HG02943 (cell line): ENCODE measurements around the gene ZKSCAN8.

Source experiments
- ATAC-seq: cut with Tn5 transposase; IDR thresholded peaks from one replicate; pipeline ENCODE4 v1.9.1; 2021; ENCODE audit warnings: mild to moderate bottlenecking, low read depth, moderate library complexity; ENCODE audit not compliant: unreplicated experiment

Gene ZKSCAN8

GRCh38 chr6:28137505-28137981 lies 4.1 kb upstream of the ZKSCAN8 start:
- no peak for ATAC-seq

GRCh38 chr6:28139860-28140543 lies 1.7 kb upstream of the ZKSCAN8 start:
- ATAC-seq = no peak

- ATAC-seq = no peak
These were observed 1.1 kb upstream of the ZKSCAN8 start for GRCh38 chr6:28140616-28141015.

- no peak for ATAC-seq
These were observed 763 bp downstream of the ZKSCAN8 start for GRCh38 chr6:28142446-28142845.

GRCh38 chr6:28145231-28145630 lies 3.5 kb downstream of the ZKSCAN8 start:
- ATAC-seq = no peak

- ATAC-seq = no peak
These were observed 10.8 kb downstream of the ZKSCAN8 start for GRCh38 chr6:28152531-28152930.

- ATAC-seq = no peak
These were observed 11.9 kb downstream of the ZKSCAN8 start for GRCh38 chr6:28153546-28153945.

GRCh38 chr6:28154357-28154756 lies 12.7 kb downstream of the ZKSCAN8 start:
- no peak for ATAC-seq

- no peak for ATAC-seq
These were observed 16.6 kb downstream of the ZKSCAN8 start for GRCh38 chr6:28158318-28158717.

- ATAC-seq = no peak
These were observed 17.4 kb downstream of the ZKSCAN8 start for GRCh38 chr6:28159029-28159607.

- ATAC-seq = no peak
These were observed 18.6 kb downstream of the ZKSCAN8 start for GRCh38 chr6:28160233-28160632.

- ATAC-seq = peak; percentile 89
These were observed 19.9 kb downstream of the ZKSCAN8 start for GRCh38 chr6:28161410-28162079.

GRCh38 chr6:28165563-28165962 lies 23.9 kb downstream of the ZKSCAN8 start:
- ATAC-seq = no peak

GRCh38 chr6:28167068-28167467 lies 25.4 kb downstream of the ZKSCAN8 start:
- no peak for ATAC-seq

- ATAC-seq = no peak
These were observed 26.2 kb downstream of the ZKSCAN8 start for GRCh38 chr6:28167926-28168325.

GRCh38 chr6:28171271-28171670 lies 29.6 kb downstream of the ZKSCAN8 start:
- ATAC-seq = no peak

GRCh38 chr6:28172006-28172405 lies 30.3 kb downstream of the ZKSCAN8 start:
- no peak for ATAC-seq

- no peak for ATAC-seq
These were observed 34.7 kb downstream of the ZKSCAN8 start for GRCh38 chr6:28176373-28176772.

GRCh38 chr6:28182255-28182654 lies 40.6 kb downstream of the ZKSCAN8 start:
- no peak for ATAC-seq

- ATAC-seq = no peak
These were observed 46.7 kb downstream of the ZKSCAN8 start for GRCh38 chr6:28188111-28188979.

- ATAC-seq = no peak
These were observed 58.3 kb downstream of the ZKSCAN8 start for GRCh38 chr6:28200020-28200419.
